Retina (tissue), 1 donor: ENCODE results near the gene SOX1.
A peak's percentile ranks its signal among the peaks of the same experiment; 100 is the strongest.

Source experiments
- DNase-seq: peaks from one replicate; pipeline ENCODE4 v3.0.0-alpha.2; 2016

Gene SOX1

GRCh38 chr13:112067116-112067741 is at the start of gene SOX1:
Gene SOX1, plus strand, starts transcription at chr13:112067149. Its CDS starts 510 bp downstream, at chr13:112067659.
- DNase-seq, result peak; percentile 69

- no peak for DNase-seq
Observed at GRCh38 chr13:112024577-112024976, 42.4 kb upstream of the SOX1 start.

GRCh38 chr13:112027250-112027649 is 39.7 kb upstream of the SOX1 start:
- no peak for DNase-seq

- no peak for DNase-seq
Observed at GRCh38 chr13:112028481-112028880, 38.5 kb upstream of the SOX1 start.

- DNase-seq, result no peak
Observed at GRCh38 chr13:112029143-112029542, 37.8 kb upstream of the SOX1 start.

GRCh38 chr13:112032186-112032993 is 34.6 kb upstream of the SOX1 start:
- DNase-seq, result no peak

GRCh38 chr13:112034231-112034630 is 32.7 kb upstream of the SOX1 start:
- no peak for DNase-seq

- DNase-seq, result no peak
Observed at GRCh38 chr13:112034846-112035245, 32.1 kb upstream of the SOX1 start.

- DNase-seq, result no peak
Observed at GRCh38 chr13:112042496-112042895, 24.5 kb upstream of the SOX1 start.

- peak; percentile 25 for DNase-seq
Observed at GRCh38 chr13:112052213-112052612, 14.7 kb upstream of the SOX1 start.

GRCh38 chr13:112053167-112053743 is 13.7 kb upstream of the SOX1 start:
- DNase-seq, result peak; percentile 77

GRCh38 chr13:112053744-112054615 is 13.0 kb upstream of the SOX1 start:
- DNase-seq, result peak; percentile 77

GRCh38 chr13:112054616-112055015 is 12.3 kb upstream of the SOX1 start:
- no peak for DNase-seq

GRCh38 chr13:112055036-112055914 is 11.7 kb upstream of the SOX1 start:
- DNase-seq, result peak; percentile 71

- no peak for DNase-seq
Observed at GRCh38 chr13:112055915-112056269, 11.1 kb upstream of the SOX1 start.

GRCh38 chr13:112056284-112056727 is 10.6 kb upstream of the SOX1 start:
- DNase-seq, result peak; percentile 63

- DNase-seq, result peak; percentile 64
Observed at GRCh38 chr13:112056739-112057438, 10.1 kb upstream of the SOX1 start.

- no peak for DNase-seq
Observed at GRCh38 chr13:112057439-112057735, 9.6 kb upstream of the SOX1 start.

GRCh38 chr13:112057736-112058518 is 9.0 kb upstream of the SOX1 start:
- peak; percentile 68 for DNase-seq

GRCh38 chr13:112058519-112058873 is 8.5 kb upstream of the SOX1 start:
- DNase-seq, result no peak

- no peak for DNase-seq
Observed at GRCh38 chr13:112058941-112059340, 8.0 kb upstream of the SOX1 start.
